Measurements from ENCODE around the gene NKD2. TPM values are rescaled to one million over a fixed set of nuclear protein-coding genes. Genes with fewer than 3 reads are reported as not detected.

NKD2 gene
- total RNA-seq, 1 donor from 2014 or later = 3.3 TPM

GRCh38 chr5:1088031-1088430 lies 79.4 kb downstream of the NKD2 start:
- Mint-ChIP-seq H3K27me3 (no peaks in the 10 kb centered on the region), H3K9me3 (no peaks in the 10 kb centered on the region), H3K36me3 (ENCODE audit: low read depth) (peaks cover 25% of the 10 kb centered on the region), H3K27ac (no peak overlapping the region), H3K4me1 (peaks cover 2% of the 10 kb centered on the region), H3K4me3 (no peak overlapping the region)
- intact Hi-C loops (cut with micrococcal nuclease) = no loop called here
- no peak for DNase-seq

Other genes starting within 250 kb of the NKD2 start
- gene ZDHHC11B, start 224.1 kb upstream of the NKD2 start, total RNA-seq = not detected in 2 replicates
- gene ZDHHC11, start 157.8 kb upstream of the NKD2 start, total RNA-seq = 13.6 and 14.3 TPM in 2 replicates
- gene BRD9, start 116.0 kb upstream of the NKD2 start, total RNA-seq = 80.6 and 82.0 TPM in 2 replicates
- gene TRIP13, start 115.9 kb upstream of the NKD2 start, total RNA-seq = 47.5 and 52.6 TPM in 2 replicates
- 32.1 and 33.4 TPM in 2 replicates for gene SLC12A7, start 103.3 kb downstream of the NKD2 start, total RNA-seq
- gene SLC6A19, start 192.8 kb downstream of the NKD2 start, total RNA-seq = not detected in 2 replicates
- not detected in 2 replicates for gene SLC6A18, start 216.6 kb downstream of the NKD2 start, total RNA-seq